ENCODE data around the gene RUNX3. TPM values are rescaled to one million over a fixed set of nuclear protein-coding genes. Genes with fewer than 3 reads are reported as not detected.
"Not testable (repeated sequence)": the region's sequence is repeated elsewhere in the genome, so short reads cannot be mapped to it uniquely, and the experiment has no call there.

RUNX3 gene
- total RNA-seq, 1 donor from 2014 or later = not detected

GRCh38 chr1:24893431-24893830 lies 36.6 kb downstream of the RUNX3 start:
- no peak for DNase-seq (ENCODE audit: low read depth)
- TF ChIP-seq CTCF (conservative IDR thresholded peaks at IDR 0.05; ENCODE audit: low read depth, low read length) = no peak
- H3K4me3 ChIP-seq (ENCODE audit: low read depth, low read length) = no peak overlapping the region

GRCh38 chr1:24892188-24893153 lies 37.6 kb downstream of the RUNX3 start:
- no peak overlapping the region for H3K4me3 ChIP-seq (ENCODE audit: low read depth, low read length)
- no peak for DNase-seq (ENCODE audit: low read depth)
- TF ChIP-seq CTCF (conservative IDR thresholded peaks at IDR 0.05; ENCODE audit: low read depth, low read length) = no peak

GRCh38 chr1:24891367-24891766 lies 38.7 kb downstream of the RUNX3 start:
- not testable (repeated sequence) for H3K4me3 ChIP-seq (ENCODE audit: low read depth, low read length); DNase-seq (ENCODE audit: low read depth)

DNA sequence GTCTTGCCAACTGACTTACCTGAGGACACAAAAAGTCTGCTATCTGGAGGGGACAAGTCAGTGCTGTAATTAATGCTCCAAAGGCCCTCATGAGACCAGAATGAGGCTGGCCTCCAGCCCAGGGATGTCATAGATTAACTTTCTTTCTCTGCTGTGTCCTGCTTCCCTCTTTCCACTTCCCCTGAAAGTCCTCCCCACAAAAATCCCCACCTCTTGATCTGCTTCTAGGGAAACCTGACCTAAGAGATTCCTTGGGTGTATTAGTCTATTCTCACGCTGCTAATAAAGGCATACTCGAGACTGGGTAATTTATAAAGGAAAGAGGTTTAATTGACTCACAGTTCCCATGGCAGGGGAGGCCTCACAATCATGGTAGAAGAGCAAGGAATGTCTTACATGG lies 39.2 kb downstream of the RUNX3 start:
- H3K4me3 ChIP-seq (ENCODE audit: low read depth, low read length) = no peak overlapping the region
- no peak for DNase-seq (ENCODE audit: low read depth)
- TF ChIP-seq CTCF (conservative IDR thresholded peaks at IDR 0.05; ENCODE audit: low read depth, low read length) = no peak

GRCh38 chr1:24888971-24889676 lies 41.0 kb downstream of the RUNX3 start:
- no peak for DNase-seq (ENCODE audit: low read depth)
- no peak overlapping the region for H3K4me3 ChIP-seq (ENCODE audit: low read depth, low read length)

DNA sequence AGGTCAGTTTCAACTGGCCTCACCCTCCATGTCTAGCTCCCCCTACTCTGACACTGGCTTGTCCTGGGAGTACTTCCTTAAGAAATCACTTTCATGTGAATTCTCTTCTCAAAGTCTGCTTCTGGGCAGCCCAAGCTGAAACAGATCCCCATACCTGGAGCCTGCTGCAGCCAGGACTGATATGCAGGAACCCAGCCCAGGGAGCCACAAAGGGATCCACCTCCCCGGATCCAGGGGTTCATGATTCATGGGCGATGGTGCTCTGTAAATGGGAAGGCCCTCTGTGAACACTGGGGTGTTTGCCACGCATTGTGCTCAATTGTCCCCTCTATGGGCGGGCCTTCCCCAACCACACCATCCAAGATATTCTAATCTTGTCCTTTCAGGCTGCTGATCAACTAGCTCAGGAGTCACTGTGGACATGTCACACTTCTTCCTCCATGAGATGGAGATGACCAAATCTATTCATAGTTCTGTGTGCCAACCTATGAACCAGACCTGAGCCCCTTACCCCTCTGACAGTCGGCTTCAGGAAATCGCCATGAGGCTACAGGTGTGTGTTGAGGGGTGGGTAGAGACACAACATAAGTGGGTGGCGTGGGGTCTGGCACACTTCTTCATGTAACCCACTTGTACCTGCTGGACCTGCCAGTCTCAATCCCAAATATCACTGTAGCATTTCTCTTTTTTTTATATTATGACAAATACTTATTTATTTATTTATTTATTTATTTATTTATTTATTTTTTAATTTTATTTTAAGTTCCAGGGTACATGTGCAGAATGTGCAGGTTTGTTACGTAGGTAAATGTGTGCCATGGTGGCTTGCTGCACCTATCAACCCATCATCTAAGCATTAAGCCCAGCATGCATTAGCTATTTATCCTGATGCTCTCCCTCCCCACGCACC lies 41.8 kb downstream of the RUNX3 start:
- DNase-seq (ENCODE audit: low read depth) = no peak
- H3K4me3 ChIP-seq (ENCODE audit: low read depth, low read length) = no peak overlapping the region
- TF ChIP-seq CTCF (conservative IDR thresholded peaks at IDR 0.05; ENCODE audit: low read depth, low read length) = no peak

More at GRCh38 chr1:24888971-24889676, 41.0 kb downstream of the RUNX3 start:
- TF ChIP-seq CTCF (conservative IDR thresholded peaks at IDR 0.05; ENCODE audit: low read depth, low read length) = no peak

Measured in epithelial cell of proximal tubule (primary cell).